GM13976 (cell line): ENCODE results near the gene SIRPA.

Experiments used
- DNase-seq: peaks from one replicate; pipeline ENCODE4 v3.0.0; 2012; ENCODE audit warnings: low spot score
- CTCF ChIP-seq: IDR thresholded peaks from 2 replicates; pipeline ENCODE4 v1.5.1; 2012; ENCODE audit warnings: borderline replicate concordance, mild to moderate bottlenecking; ENCODE audit not compliant: insufficient read depth; ENCODE audit errors: extremely low read depth, missing control alignments, control extremely low read depth
- in situ Hi-C: fragments of 300-500 bp; cut with MboI; formaldehyde crosslinking; loops from one replicate; pipeline ENCODE4 v1.12.0; 2022; ENCODE audit warnings: low sequenced_read_pairs, mixed read lengths, inconsistent platforms; ENCODE audit not compliant: unreplicated experiment

SIRPA gene

DNA sequence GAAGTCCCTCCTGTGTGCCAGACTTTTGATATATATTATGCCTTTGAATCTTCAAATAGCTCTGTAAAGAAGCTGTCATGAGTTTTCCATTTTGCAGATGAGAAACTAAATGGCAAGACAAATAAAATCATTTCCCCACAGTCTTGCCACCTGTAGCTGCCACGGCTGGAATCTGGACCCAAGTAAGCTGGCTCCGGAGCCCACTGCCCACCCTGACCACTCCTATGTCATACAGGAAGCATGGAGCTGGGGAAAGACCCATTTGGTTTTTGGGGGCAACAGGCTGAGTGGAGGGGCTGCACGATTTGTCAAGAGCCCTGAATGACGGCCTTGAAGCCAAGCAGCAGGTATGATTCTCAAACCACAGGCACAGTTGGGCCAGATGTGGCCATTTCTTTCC, 10.0 kb upstream of the SIRPA start:
- in situ Hi-C loops: no loop called here
- no peak for TF ChIP-seq CTCF
- no peak for DNase-seq

- DNase-seq: no peak
- TF ChIP-seq CTCF: no peak
- in situ Hi-C loops: no loop called here
Measured at GRCh38 chr20:1885940-1886693, 9.1 kb upstream of the SIRPA start.

GRCh38 chr20:1887321-1887720, 7.9 kb upstream of the SIRPA start:
- DNase-seq: no peak
- no peak for TF ChIP-seq CTCF
- in situ Hi-C loops: no loop called here

- DNase-seq: no peak
- in situ Hi-C loops: no loop called here
- TF ChIP-seq CTCF: no peak
Measured at GRCh38 chr20:1887756-1888155, 7.5 kb upstream of the SIRPA start.

DNA sequence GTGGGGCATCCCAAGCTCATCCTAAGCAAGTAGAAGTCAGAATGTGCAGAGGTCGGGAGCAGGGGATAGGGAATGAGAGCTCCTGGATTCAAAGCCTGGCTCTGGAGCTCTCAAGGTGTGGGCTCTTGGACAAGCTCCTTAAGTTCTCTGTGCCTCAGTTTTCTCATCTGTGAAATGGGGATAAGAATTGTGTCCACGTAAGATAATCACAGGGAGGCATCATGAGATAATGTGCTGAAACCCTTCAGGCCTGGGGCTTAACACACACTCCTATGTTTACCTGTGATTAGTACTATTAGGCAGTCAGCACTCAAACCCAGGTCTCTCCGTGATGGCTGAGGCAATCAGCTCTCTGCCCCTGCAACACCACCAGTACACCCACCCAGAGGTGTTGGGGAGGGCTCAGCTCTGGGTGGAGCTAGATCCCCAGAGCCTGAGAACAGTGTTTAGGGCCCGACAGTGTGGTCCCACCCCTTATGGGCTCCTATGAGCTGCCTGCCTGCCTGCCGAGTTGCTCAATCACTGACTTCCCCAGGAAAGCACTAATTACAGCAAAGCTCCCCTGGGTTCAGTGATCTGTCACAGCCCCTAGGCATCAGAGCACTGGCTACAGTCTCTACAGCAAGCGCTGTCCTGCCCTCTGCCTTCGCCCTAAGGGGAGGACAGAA, 6.3 kb upstream of the SIRPA start:
- TF ChIP-seq CTCF: no peak
- in situ Hi-C loops: no loop called here
- DNase-seq: no peak

DNA sequence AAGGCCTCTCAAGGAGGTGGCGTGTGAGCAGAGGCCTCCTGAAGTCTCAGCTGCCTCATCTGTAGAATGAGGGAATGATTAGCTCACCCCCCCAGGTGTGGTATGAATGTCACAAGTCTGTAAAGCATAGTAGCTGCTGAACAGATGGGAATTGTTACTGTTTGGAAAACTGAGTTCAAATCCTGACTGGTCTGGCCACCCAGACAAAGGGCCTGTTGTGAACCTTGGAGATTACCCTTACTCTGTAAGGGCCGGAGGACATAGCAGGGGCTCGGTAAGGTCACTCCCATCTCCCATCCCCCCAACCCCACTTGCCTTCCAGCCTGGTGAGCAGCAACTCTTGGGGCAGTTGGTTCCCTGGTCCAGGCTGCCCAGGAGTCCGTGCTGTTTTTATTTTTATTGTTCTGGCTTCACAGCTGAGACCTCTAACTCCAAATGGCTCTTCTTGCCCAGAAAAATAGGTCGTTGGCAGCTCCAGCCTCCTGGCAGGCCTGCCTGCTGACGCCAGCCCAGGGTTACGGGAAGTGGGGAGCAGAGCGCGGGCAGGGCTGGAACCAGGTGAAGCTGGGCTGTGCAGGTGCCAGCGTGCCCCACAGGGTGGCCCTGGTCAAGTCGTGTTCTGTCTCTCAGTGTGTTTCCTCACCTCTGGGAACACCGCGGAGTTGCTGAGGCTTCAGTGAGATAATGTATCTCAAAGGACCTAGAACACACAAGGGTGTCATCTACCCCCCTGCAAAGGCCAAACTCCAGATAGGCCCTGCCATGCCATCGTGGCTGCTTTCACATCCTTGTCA, 4.5 kb upstream of the SIRPA start:
- in situ Hi-C loops: no loop called here
- DNase-seq: no peak
- no peak for TF ChIP-seq CTCF
